Stimulated activated CD8-positive, alpha-beta memory T cell treated with anti-CD3 and anti-CD28 coated beads, Interleukin-7, amount 100 ng/mL, for 1 hour (primary cell): Measurements from ENCODE around the gene AACS.
A peak's percentile ranks its signal among the peaks of the same experiment; 100 is the strongest.

Experiments
- DNase-seq, 2 donors: peaks; one replicate each; pipeline ENCODE4 v3.0.0-alpha.2; 2020; ENCODE audit warnings: low read depth in 2 of 2

AACS gene

DNA sequence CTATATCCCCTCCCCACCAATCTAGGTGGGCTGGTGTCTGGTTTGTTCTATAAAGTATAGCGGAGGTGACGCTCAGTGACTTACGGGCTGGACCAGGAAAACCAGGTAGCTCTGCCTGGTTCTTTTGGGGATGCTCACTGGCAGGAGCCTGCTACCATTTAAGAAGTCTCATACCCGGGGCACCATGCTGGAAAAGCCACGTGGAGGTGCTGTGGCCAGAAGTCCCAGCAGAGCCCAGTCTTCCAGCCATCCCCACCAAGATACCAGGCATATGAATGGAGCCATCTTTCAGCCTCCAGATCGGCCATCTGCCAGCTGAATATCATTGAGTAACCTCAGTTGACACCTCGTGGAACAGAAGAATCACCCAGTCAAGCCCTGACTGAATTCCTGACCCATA lies 87.2 kb downstream of the AACS start:
- no peak for DNase-seq

DNA sequence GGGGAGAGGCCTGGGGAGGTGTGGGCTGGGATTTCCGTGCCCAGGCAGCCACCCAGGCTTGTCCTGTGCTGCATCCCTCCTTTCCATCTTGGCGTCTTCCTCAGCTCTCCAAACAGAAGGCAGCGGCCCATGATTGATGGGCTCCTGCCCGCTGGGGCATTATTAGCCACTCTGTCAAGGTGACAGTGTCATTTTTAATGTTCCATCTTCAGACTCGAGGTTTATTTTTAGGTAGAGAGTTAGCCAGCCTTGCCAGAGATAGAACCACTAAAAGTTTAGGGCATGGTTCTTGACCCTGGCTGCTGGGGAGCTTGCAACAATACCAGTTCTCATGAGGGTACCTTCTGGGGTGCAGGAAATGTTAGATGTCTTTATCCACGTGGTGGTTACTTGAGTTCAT lies 90.1 kb downstream of the AACS start:
- DNase-seq, result no peak

DNA sequence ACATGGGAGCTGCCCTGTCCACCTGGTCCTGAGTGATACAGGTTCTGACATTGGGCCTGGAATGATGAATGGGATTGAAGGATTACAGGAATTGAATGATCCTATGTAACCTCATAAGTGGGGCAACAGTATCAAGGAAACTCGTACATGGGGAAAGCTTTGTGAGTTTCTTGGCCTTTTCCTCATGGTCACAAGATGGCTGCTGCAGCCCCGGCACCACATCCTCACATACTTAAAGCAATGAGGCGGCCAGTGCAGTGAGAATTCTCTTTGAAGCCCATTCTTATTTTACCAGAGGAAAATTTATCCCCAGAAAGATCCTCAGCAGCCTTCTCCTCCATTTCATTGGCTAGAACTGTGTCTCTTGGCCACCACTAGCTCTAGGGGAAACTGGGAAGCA lies 91.9 kb downstream of the AACS start:
- no peak for DNase-seq

- DNase-seq, result no peak
Observed at GRCh38 chr12:125159702-125160101, 94.5 kb downstream of the AACS start.

GRCh38 chr12:125160281-125160955 lies 95.2 kb downstream of the AACS start:
- no peak for DNase-seq

- DNase-seq, result no peak
Observed at GRCh38 chr12:125161712-125162022, 96.4 kb downstream of the AACS start.

DNA sequence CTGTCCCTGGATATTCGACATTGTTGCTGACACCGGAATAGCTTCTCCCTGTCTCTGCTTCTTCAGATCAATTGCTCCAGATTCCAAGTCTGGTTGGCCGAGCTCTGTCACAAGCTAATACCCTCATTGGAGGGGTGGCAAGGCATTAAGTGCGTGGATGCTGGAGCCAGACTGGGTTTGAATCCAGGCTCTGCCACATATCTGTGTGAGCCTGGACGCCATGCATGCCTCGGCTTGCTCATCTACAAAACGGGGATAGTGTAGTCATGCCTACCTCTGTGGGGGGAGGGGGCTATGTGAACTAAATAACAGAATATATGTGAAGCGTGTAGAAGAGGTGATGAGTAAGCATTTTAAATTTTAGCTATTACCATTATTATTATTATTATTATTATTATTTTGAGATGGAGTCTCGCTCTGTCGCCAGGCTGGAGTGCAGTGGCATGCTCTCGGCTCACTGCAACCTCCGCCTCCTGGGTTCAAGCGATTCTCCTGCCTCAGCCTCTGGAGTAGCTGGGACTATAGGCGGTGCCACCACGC lies 97.3 kb downstream of the AACS start:
- no peak for DNase-seq

DNA sequence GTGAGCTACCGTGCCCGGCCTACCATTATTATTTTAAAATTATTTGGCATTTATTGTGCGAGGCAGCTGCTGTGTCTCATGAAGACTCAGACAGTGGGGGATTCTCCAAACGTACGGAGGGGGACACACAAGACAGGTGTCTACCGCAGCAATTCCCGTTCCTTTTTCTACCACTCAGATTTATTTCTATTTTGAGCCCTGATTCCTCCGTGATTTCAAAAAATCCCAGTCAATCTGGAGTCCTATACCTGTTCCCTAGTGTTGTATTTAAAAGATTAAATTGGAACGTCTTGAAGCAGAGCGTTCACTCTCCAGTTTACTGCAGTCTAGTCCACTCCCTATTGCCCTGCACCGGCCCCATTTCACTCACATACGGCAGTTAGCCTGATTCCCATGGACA lies 97.9 kb downstream of the AACS start:
- no peak for DNase-seq

GRCh38 chr12:125164541-125164940 lies 99.3 kb downstream of the AACS start:
- no peak for DNase-seq

- DNase-seq, result no peak
Observed at GRCh38 chr12:125166041-125166440, 100.8 kb downstream of the AACS start.

GRCh38 chr12:125167658-125168057 lies 102.4 kb downstream of the AACS start:
- DNase-seq, result no peak

GRCh38 chr12:125169451-125169850 lies 104.2 kb downstream of the AACS start:
- no peak for DNase-seq

DNA sequence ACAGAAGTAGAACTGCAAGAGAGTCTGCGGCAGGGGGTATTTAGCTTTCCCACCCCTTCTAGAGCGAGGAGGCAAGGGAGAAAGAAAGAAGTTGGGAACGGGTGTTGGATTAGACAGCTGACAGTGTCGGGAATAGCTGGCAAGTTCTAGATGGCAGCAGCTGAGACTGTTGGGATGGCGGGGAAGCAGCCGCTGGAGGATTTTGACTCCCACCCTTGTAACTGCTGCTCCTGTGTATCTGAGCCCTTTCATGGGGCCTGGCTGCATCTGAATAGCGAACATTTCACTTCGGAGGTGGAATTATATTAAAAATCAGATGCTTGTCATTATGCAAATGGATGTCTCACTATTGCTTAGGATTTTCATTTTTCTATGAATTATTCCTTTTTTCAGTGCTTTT lies 104.6 kb downstream of the AACS start:
- DNase-seq, result no peak

- no peak for DNase-seq
Observed at GRCh38 chr12:125171267-125171666, 106.0 kb downstream of the AACS start.

- no peak for DNase-seq
Observed at GRCh38 chr12:125172231-125172850, 107.1 kb downstream of the AACS start.

DNA sequence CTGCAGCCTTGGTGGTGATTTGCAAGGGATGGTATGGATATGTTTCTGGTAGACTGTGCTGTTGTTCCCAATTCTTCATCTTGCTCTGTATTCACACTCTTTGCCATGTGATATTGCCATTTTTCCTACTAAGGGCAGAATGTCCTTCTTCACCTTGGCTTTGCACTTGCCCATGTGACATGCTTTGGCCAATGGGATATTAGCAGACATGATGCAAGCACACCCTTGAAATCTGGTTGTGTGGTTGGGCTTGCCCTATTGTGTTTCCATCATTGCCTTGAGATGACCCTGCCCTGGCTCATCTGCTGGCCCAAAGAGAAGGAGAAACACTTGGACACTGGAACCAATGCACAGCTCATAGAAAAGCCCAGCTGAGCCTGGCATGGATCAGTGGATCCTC lies 110.3 kb downstream of the AACS start:
- DNase-seq, result no peak

- DNase-seq, result no peak
Observed at GRCh38 chr12:125178222-125178621, 113.0 kb downstream of the AACS start.

DNA sequence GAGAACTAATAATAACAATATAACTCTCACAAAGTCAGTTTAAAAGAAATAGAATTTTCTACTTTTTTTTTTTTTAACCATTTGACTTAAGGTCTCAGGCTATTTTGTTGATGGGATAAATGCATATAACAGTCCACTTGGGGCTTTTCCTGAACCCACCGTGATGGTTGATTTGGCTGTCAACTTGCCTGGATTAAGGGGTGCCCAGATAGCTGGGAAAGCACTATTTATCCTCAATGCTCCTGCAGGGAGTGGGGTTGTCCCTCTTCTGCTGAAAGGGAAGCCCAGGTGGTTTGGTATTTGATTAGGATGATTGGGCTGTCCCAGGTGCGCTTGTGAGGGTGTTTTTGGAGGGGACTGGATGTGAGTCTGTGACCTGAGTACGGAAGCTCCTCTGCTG lies 114.9 kb downstream of the AACS start:
- no peak for DNase-seq

DNA sequence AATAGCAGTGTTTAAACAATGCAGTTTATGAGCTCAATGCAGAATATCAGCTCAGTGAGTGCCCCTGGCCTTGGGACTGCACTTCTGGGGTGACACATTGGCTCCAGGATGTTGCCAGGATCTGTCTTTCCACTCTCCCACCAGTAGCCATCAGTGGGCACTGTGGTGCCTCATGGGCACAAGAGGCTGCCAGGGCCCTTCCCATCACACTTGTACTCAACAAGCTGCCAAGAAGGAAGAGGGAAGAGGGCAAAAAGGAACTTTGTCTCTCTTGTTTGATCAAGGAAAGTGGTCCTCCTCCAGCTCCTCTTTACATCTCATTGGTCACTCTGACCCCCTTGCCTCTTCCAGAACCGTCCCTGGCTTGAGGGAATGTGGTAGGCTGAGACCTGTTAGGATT lies 115.9 kb downstream of the AACS start:
- no peak for DNase-seq

DNA sequence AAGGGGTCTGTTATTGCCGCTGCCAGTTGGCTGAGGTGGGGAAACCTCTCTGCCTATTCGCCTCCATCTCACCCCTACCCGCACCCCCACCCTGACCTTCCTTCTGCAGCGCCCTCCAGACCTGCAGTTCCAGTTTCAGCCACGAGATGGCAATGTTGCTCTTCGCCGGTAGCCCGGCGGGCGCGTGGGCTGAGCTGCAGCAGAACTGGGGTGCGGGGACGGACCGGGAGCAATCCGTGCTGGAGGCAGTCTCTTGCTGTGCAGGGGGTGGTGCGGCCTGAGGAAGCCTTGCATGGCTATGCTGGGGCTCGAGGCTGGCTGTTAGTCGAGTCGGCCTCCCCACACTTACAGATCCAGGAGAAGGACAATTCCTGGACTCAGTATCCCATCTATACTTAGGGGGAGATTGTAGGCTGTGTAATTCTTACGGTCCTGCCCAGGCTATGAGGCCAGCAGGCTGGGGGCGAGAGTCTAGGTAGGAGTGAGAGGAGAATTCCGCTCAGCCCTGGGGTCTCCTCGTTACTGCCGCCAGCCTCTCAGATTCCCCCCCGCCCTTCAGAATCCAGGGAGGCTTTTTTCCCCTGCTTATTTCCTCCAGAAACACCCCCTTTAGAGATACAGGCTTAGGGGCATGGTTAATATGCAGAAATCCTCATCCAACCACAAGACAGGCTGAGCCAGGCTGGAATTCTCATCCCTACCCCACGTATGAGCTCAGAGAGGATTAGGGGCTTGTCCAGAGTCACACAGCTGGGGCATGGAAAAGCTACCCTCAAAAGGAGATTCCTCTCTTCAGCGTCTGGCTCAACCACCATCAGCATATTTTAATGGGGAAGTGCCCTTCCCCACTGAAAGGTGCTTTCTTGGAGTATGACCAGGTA lies 118.2 kb downstream of the AACS start:
- DNase-seq, result peak; percentile 54 to 69

GRCh38 chr12:125184213-125184967 lies 119.2 kb downstream of the AACS start:
- no peak for DNase-seq

DNA sequence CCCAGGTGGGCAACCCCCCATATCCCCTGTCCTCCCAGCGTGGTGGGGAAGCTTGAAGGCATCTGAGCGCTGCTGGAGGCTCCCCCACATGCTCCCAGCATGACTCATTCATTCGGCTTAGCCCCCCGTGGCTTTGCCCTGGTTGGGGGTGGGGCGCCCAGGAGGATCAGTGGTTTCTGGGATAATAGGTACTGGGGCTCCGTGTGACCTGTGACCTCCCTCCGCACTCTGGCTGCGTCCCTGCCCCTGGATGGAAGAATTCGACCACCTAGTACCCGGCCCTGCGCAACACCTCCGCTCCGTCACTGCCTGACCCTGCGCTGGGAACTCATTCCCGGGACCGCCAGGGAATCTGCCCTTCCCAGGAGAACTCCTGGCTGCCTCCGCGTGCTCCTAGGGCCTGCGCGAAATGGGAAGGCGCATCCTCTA lies 120.1 kb downstream of the AACS start:
- DNase-seq, result no peak
